Measurements from ENCODE around the gene PCYT2. TPM values are rescaled to one million over a fixed set of nuclear protein-coding genes. Genes with fewer than 3 reads are reported as not detected.

PCYT2 gene
- total RNA-seq, result 29.8 and 32.8 TPM in 2 replicates

GRCh38 chr17:81911277-81911961, at the start of gene PCYT2:
PCYT2 (minus strand) TSS chr17:81911399; CDS start chr17:81911355, 44 bp downstream.

GRCh38 chr17:81947189-81947588, 36.0 kb upstream of the PCYT2 start, which contains the start of gene MYADML2:
MYADML2 (minus strand) TSS chr17:81947233; CDS start chr17:81941741, 5,492 bp downstream.

GRCh38 chr17:81927653-81928543, 16.7 kb upstream of the PCYT2 start, which contains the start of gene MAFG:
MAFG (minus strand) TSS chr17:81927735; CDS start chr17:81923185, 4,550 bp downstream.

GRCh38 chr17:81917565-81918332, 6.5 kb upstream of the PCYT2 start, which contains the start of gene SIRT7:
SIRT7 (minus strand) TSS chr17:81918176; CDS start chr17:81918131, 45 bp downstream.

GRCh38 chr17:81902023-81902652, 9.1 kb downstream of the PCYT2 start, which contains the start of gene NPB:
NPB (plus strand) TSS chr17:81902238; CDS start chr17:81902278, 40 bp downstream.

GRCh38 chr17:81870981-81871386, 40.2 kb downstream of the PCYT2 start, which contains the start of gene ARHGDIA:
ARHGDIA (minus strand) TSS chr17:81871337; CDS start chr17:81869930, 1,407 bp downstream.

GRCh38 chr17:81859906-81860755, 51.1 kb downstream of the PCYT2 start, which contains the start of gene P4HB:
P4HB (minus strand) TSS chr17:81860535; CDS start chr17:81860471, 64 bp downstream.

Other genes starting within 250 kb of the PCYT2 start
- gene OXLD1, start 244.8 kb downstream of the PCYT2 start, total RNA-seq, result 14.4 and 16.1 TPM in 2 replicates
- gene CCDC137, start 244.7 kb downstream of the PCYT2 start, total RNA-seq, result 7.2 and 7.4 TPM in 2 replicates
- gene ARL16, start 227.6 kb downstream of the PCYT2 start, total RNA-seq, result 27.1 and 29.9 TPM in 2 replicates
- 69.5 and 83.4 TPM in 2 replicates for gene HGS, start 227.4 kb downstream of the PCYT2 start, total RNA-seq
- gene MRPL12, start 208.0 kb downstream of the PCYT2 start, total RNA-seq, result 15.7 and 17.6 TPM in 2 replicates
- 8.9 and 10.2 TPM in 2 replicates for gene SLC25A10, start 199.1 kb downstream of the PCYT2 start, total RNA-seq
- not detected in 2 replicates for gene GCGR, start 107.2 kb downstream of the PCYT2 start, total RNA-seq
- 74.4 and 76.3 TPM in 2 replicates for gene MCRIP1, start 78.1 kb downstream of the PCYT2 start, total RNA-seq
- gene PPP1R27, start 76.3 kb downstream of the PCYT2 start, total RNA-seq, result not detected in 2 replicates
- gene P4HB, start 50.9 kb downstream of the PCYT2 start, total RNA-seq, result 1,029 and 1,052 TPM in 2 replicates
- gene ARHGDIA, start 40.1 kb downstream of the PCYT2 start, total RNA-seq, result 101 and 134 TPM in 2 replicates
- 73.4 and 74.3 TPM in 2 replicates for gene ALYREF, start 19.8 kb downstream of the PCYT2 start, total RNA-seq
- gene ANAPC11, start 19.7 kb downstream of the PCYT2 start, total RNA-seq, result 121 and 124 TPM in 2 replicates
- 0.13 and 0.43 TPM in 2 replicates for gene NPB, start 9.2 kb downstream of the PCYT2 start, total RNA-seq
- 15.4 and 15.7 TPM in 2 replicates for gene SIRT7, start 6.8 kb upstream of the PCYT2 start, total RNA-seq
- 12.9 and 14.5 TPM in 2 replicates for gene MAFG, start 16.3 kb upstream of the PCYT2 start, total RNA-seq
- gene PYCR1, start 25.9 kb upstream of the PCYT2 start, total RNA-seq, result 64.2 and 98.0 TPM in 2 replicates
- gene MYADML2, start 35.8 kb upstream of the PCYT2 start, total RNA-seq, result not detected in 2 replicates
- not detected in 2 replicates for gene NOTUM, start 49.8 kb upstream of the PCYT2 start, total RNA-seq
- 18.8 and 22.2 TPM in 2 replicates for gene ASPSCR1, start 66.2 kb upstream of the PCYT2 start, total RNA-seq
- gene CENPX, start 111.5 kb upstream of the PCYT2 start, total RNA-seq, result 17.1 and 25.3 TPM in 2 replicates
- gene LRRC45, start 111.9 kb upstream of the PCYT2 start, total RNA-seq, result 7.5 and 7.7 TPM in 2 replicates
- gene RAC3, start 120.3 kb upstream of the PCYT2 start, total RNA-seq, result 2.1 and 7.1 TPM in 2 replicates
- 31.0 and 31.9 TPM in 2 replicates for gene DCXR, start 126.3 kb upstream of the PCYT2 start, total RNA-seq
- gene RFNG, start 140.4 kb upstream of the PCYT2 start, total RNA-seq, result 33.5 and 43.4 TPM in 2 replicates
- 70.8 and 78.7 TPM in 2 replicates for gene GPS1, start 140.5 kb upstream of the PCYT2 start, total RNA-seq
- gene DUS1L, start 154.4 kb upstream of the PCYT2 start, total RNA-seq, result 22.8 and 35.9 TPM in 2 replicates
- gene FASN, start 186.8 kb upstream of the PCYT2 start, total RNA-seq, result 40.9 and 57.5 TPM in 2 replicates